ENCODE results near the gene RTL1. TPM values are rescaled to one million over a fixed set of nuclear protein-coding genes. Genes with fewer than 3 reads are reported as not detected.

The RTL1 gene
- total RNA-seq (2022; extraction: Qiagen RNA extraction; ENCODE audit: low read depth), result 0.33 to 0.38 TPM (median 0.35 TPM) in 5 replicates

DNA sequence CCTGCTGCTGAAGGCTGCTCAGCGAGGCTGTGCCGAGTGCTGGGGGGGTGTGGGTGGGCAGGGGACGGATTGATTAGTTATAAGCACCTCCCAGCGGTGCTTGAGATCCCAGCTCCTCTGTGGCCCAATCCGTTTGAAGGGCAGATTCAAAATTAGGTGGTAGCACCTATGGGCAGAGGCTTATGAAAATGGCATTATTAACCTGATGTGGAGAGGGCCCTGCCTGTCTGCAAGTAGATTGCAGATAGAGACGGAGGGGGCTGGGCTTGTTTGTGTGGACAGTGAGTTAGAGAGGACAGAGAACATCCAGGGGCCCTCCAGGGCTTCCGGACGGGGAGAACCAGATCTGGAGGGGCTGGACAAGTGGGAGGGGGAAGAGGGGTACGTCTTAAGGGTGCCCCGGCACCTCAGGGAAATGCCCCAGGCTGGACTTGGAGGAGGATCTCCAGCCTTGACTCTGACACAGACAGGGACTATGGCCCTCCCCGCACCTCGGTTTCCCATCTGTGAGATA lies at the start of gene RTL1:
Gene RTL1, minus strand, starts transcription at position 51 of the 514 bp plus-strand sequence. CDS start 18,934 bp downstream, outside the sequence.

Other genes starting within 250 kb of the RTL1 start
- 0.11 to 0.80 TPM (median 0.36 TPM) in 5 replicates for gene DLK1, start 176.8 kb downstream of the RTL1 start, total RNA-seq (2022; extraction: Qiagen RNA extraction; ENCODE audit: low read depth)
- gene MEG3, start 77.6 kb downstream of the RTL1 start, total RNA-seq (2022; extraction: Qiagen RNA extraction; ENCODE audit: low read depth), result 51.9 to 85.3 TPM (median 73.9 TPM) in 5 replicates

Measured in A549 treated with DMSO at 1 μM for 4 hours (cell line).